ENCODE data around the gene RPA1. TPM values are rescaled to one million over a fixed set of nuclear protein-coding genes. Genes with fewer than 3 reads are reported as not detected.
A peak's percentile ranks its signal among the peaks of the same experiment; 100 is the strongest.

The RPA1 gene
- total RNA-seq, 1 experiment from 2014 or later = 201 TPM

DNA sequence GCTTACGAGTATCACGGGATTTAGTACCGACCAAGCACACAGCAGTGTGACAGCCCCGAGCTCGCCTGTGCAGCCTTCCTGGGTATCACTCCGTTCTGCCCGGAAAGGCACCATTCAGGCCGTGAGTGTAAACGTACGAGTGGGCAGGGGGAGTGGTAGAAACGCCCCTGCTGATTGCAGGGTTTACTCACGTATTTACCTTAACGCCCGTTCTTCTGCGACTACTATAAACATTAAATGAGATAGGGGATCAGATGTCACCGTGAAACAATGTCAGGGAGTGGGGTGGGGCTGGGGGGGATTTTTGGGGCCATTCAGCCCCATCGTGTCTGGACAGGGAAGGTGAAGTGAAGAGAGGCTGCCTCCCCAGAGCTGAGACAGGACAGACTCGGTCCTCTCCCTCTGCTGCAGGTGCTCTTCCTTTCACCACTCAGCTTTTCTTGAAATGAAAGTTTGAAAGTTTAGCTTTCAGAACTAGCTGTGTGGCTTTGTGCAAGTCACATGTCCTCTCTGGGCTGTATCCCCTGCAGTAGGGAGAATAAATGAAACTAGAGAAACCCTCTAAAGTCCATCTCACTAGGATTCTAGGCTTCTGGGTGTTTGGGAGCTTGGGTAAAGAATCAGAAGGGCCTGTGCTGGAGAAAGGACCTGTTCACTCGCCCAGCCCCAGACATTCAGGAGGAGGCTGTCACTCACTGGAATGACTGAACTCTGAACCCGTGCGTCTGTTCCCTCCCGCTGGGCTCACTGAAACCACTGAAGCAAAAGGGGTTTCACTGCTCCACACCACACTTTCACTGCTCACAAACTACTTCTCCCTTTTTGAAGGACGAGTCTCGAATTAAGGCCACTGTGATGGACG lies 66.7 kb downstream of the RPA1 start:
- ChIA-PET CTCF (no interaction called here), POLR2A (ENCODE audit: unreplicated experiment) (no interaction called here)
- TF ChIP-seq, protein P1, sequence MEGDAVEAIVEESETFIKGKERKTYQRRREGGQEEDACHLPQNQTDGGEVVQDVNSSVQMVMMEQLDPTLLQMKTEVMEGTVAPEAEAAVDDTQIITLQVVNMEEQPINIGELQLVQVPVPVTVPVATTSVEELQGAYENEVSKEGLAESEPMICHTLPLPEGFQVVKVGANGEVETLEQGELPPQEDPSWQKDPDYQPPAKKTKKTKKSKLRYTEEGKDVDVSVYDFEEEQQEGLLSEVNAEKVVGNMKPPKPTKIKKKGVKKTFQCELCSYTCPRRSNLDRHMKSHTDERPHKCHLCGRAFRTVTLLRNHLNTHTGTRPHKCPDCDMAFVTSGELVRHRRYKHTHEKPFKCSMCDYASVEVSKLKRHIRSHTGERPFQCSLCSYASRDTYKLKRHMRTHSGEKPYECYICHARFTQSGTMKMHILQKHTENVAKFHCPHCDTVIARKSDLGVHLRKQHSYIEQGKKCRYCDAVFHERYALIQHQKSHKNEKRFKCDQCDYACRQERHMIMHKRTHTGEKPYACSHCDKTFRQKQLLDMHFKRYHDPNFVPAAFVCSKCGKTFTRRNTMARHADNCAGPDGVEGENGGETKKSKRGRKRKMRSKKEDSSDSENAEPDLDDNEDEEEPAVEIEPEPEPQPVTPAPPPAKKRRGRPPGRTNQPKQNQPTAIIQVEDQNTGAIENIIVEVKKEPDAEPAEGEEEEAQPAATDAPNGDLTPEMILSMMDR (conservative IDR thresholded peaks at IDR 0.05) = no peak
- TF ChIP-seq EZH2 (IDR thresholded peaks at IDR 0.05; ENCODE audit: low read depth) = no peak

DNA sequence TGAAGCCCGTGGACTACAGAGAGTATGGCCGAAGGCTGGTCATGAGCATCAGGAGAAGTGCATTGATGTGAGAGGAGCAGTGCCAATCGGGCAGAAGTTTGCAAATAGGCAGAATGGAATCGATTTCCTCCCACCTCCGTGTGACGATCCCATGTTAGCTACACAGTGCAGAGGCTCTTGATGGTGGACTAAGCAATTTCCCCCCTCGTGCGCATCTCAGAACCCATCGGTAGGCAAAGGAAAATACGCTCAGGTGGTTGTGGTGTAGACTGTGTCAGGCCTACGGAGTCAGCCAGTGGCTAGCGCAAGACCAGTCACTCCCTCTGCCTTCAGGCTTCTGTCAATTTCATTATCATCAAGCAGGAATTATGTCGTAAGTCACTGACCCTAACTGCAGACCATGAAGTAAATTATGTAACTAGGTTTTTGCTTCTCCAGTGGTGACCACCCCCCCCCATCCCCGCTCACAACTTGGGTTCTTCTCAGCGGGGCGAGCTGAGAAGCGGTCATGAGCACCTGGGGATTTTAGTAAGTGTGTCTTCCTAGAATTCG lies 67.4 kb downstream of the RPA1 start:
- H3K4me1 ChIP-seq (replicated peaks; ENCODE audit: insufficient read depth) = peaks cover 10% of the 10 kb centered on the region
- TSS peak; percentile 48 for BruUV-seq (replicated peaks)
- CTCF ChIA-PET = no interaction called here
- H3K9me3 ChIP-seq (ENCODE audit: insufficient read depth, low read depth) = no peaks in the 10 kb centered on the region
- H3K79me2 ChIP-seq (ENCODE audit: low read depth) = no peaks in the 10 kb centered on the region
- H2AFZ ChIP-seq = no peak overlapping the region
- intact Hi-C loops (cut with micrococcal nuclease; ENCODE audit: unreplicated experiment) = loop anchor here (10.0 kb wide), 1 partner anchor 388 kb away; no protein-coding TSS in a partner anchor
- H3K27ac ChIP-seq = no peak overlapping the region
- H3K9me2 ChIP-seq (ENCODE audit: insufficient read depth) = no peaks in the 10 kb centered on the region
- H3K4me3 ChIP-seq = no peak overlapping the region
- H3K27me3 ChIP-seq (ENCODE audit: insufficient read depth, low read depth) = no peaks in the 10 kb centered on the region
- no peak for DNase-seq
- H3F3A ChIP-seq (ENCODE audit: insufficient read depth, low read depth) = peaks cover 17% of the 10 kb centered on the region
- TF ChIP-seq, protein P1 (conservative IDR thresholded peaks at IDR 0.05) = no peak
- TF ChIP-seq EZH2 (IDR thresholded peaks at IDR 0.05; ENCODE audit: low read depth) = no peak
- POLR2A ChIA-PET (ENCODE audit: unreplicated experiment) = no interaction called here
- H3K36me3 ChIP-seq (ENCODE audit: low read depth) = peaks cover 4% of the 10 kb centered on the region; the same call in 1 of the 2 replicates
- no peaks in the 10 kb centered on the region for H4K20me1 ChIP-seq (ENCODE audit: insufficient read depth)
- H3K4me2 ChIP-seq = no peak overlapping the region

More for the DNA sequence above, 66.7 kb downstream of the RPA1 start:
- Histone ChIP-seq H3K27ac (no peak overlapping the region), H2AFZ (no peak overlapping the region), H4K20me1 (ENCODE audit: insufficient read depth) (no peaks in the 10 kb centered on the region), H3K36me3 (ENCODE audit: low read depth) (peaks cover 4% of the 10 kb centered on the region; the same call in 1 of the 2 replicates), H3K4me3 (no peak overlapping the region), H3K9me3 (ENCODE audit: insufficient read depth, low read depth) (no peaks in the 10 kb centered on the region), H3K4me1 (replicated peaks; ENCODE audit: insufficient read depth) (peaks cover 10% of the 10 kb centered on the region), H3F3A (ENCODE audit: insufficient read depth, low read depth) (peaks cover 17% of the 10 kb centered on the region), H3K79me2 (ENCODE audit: low read depth) (no peaks in the 10 kb centered on the region), H3K27me3 (ENCODE audit: insufficient read depth, low read depth) (no peaks in the 10 kb centered on the region), H3K4me2 (no peak overlapping the region), H3K9me2 (ENCODE audit: insufficient read depth) (no peaks in the 10 kb centered on the region)
- DNase-seq = no peak
- no TSS peak for BruUV-seq (replicated peaks)
- intact Hi-C loops (cut with micrococcal nuclease; ENCODE audit: unreplicated experiment) = loop anchor here (10.0 kb wide), 1 partner anchor 388 kb away; no protein-coding TSS in a partner anchor

DNA sequence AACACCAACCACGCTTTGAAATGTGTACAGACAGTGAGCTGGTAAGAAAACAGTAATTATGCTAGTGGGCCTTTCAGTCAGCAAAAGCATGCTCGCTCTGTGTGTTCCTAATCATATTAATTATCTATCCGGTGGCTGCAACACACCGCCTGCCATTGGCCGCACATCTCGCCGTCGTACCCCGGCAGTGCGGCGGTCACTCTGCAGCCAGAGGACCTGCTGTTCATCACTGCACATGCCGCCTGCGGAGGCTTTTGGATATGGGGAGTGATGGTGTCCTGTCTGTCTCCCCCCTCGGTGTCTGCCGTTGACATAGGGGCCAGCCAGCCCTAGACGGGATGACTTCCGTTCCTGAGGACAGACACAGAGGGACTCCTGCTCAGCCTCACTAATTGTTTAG lies 68.5 kb downstream of the RPA1 start:
- intact Hi-C loops (cut with micrococcal nuclease; ENCODE audit: unreplicated experiment) = loop anchor here (10.0 kb wide), 1 partner anchor 386 kb away; no protein-coding TSS in a partner anchor
- DNase-seq = no peak
- H2AFZ ChIP-seq = no peak overlapping the region
- BruUV-seq (replicated peaks) = no TSS peak
- TF ChIP-seq, protein P1 (conservative IDR thresholded peaks at IDR 0.05) = no peak
- no peak for TF ChIP-seq EZH2 (IDR thresholded peaks at IDR 0.05; ENCODE audit: low read depth)
- no peaks in the 10 kb centered on the region for H3K9me2 ChIP-seq (ENCODE audit: insufficient read depth)
- POLR2A ChIA-PET (ENCODE audit: unreplicated experiment) = no interaction called here
- no peak overlapping the region for H3K4me2 ChIP-seq
- peaks cover 4% of the 10 kb centered on the region; the same call in 1 of the 2 replicates for H3K36me3 ChIP-seq (ENCODE audit: low read depth)
- H3K4me3 ChIP-seq = no peak overlapping the region
- no peaks in the 10 kb centered on the region for H3K79me2 ChIP-seq (ENCODE audit: low read depth)
- no peaks in the 10 kb centered on the region for H4K20me1 ChIP-seq (ENCODE audit: insufficient read depth)
- H3F3A ChIP-seq (ENCODE audit: insufficient read depth, low read depth) = peaks cover 17% of the 10 kb centered on the region
- no peaks in the 10 kb centered on the region for H3K27me3 ChIP-seq (ENCODE audit: insufficient read depth, low read depth)
- H3K4me1 ChIP-seq (replicated peaks; ENCODE audit: insufficient read depth) = peaks cover 10% of the 10 kb centered on the region
- CTCF ChIA-PET = no interaction called here
- no peaks in the 10 kb centered on the region for H3K9me3 ChIP-seq (ENCODE audit: insufficient read depth, low read depth)
- no peak overlapping the region for H3K27ac ChIP-seq

Measured in PC-9 (cell line).